A549 (cell line): ENCODE data around the gene APLP2.

ENCODE experiments used
- EP300 ChIP-seq, 2 experiments: fragments of >200 bp; sonication (Bioruptor Twin); formaldehyde crosslinking; IDR thresholded peaks; 2 replicates in 1 of 2; 3 replicates in 1 of 2; pipeline ENCODE4 v1.6.1; 2016 to 2017
- ESRRA ChIP-seq: fragments of 150-350 bp; IDR thresholded peaks from 2 replicates; pipeline ENCODE4 v1.6.1; 2014; ENCODE audit warnings: mild to moderate bottlenecking, low read length, borderline replicate concordance
- RAD21 ChIP-seq, 2 experiments: fragments of >200 bp in 1 of 2; sonication (Bioruptor Twin) in 1 of 2; formaldehyde crosslinking in 1 of 2; IDR thresholded peaks in 1 of 2; conservative IDR thresholded peaks in 1 of 2; 2 replicates in 1 of 2; 3 replicates in 1 of 2; pipeline ENCODE4 v1.6.1; 2012 to 2018; ENCODE audit warnings: inconsistent platforms in 1 of 2
- SMC3 ChIP-seq: fragments of >200 bp; sonication (Bioruptor Twin); formaldehyde crosslinking; IDR thresholded peaks from 3 replicates; pipeline ENCODE4 v1.6.1; 2018; ENCODE audit warnings: inconsistent platforms
- SREBF2 ChIP-seq: fragments of 450-650 bp; IDR thresholded peaks from 2 replicates; pipeline ENCODE4 v1.6.1; 2014; ENCODE audit warnings: mild to moderate bottlenecking, moderate library complexity
- TF ChIP-seq, protein P1 (sequence below): fragments of >200 bp; sonication (Bioruptor Twin); formaldehyde crosslinking; IDR thresholded peaks from 3 replicates; pipeline ENCODE4 v1.5.1; 2016

DNA sequence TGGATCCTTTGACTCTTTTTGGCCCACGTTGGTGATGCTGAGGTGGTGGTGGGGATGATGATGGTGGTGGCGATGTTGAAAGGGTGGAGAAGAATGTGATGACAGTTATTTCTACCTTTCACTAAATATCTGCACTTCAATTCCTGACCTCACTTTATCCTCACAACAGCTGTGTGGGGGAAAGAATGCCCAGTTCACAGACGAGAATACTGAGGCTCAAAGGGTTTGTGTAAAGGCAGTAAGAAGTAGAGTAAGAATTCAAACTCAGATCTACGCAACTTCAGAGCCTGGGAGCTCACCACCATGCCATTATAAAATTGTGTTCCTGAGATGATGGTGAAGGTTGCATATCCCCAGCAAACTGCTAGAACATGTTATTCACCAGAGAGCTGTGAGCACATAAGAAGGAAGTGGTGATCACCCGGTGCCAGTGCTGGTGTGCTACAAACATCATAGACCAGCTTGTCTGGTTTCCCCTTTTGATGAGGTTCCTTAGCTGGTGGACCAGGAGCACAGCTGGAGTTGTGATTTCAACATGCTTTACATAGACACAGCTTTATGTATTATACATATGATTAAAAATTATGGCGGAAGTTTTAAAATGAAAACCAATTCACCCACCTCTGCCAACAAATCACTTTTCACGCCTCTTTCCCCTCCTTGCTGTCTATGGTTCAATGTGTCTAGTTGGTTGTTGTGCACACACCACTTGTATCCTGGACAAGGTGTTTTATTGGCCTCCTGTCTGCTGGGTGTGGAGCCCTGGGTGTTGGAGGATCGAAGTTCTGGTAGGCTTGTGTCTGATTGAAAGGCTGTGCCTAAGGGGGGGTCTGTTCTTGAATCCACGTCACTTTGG, 96.1 kb downstream of the APLP2 start:
- TF ChIP-seq SMC3 = no peak
- no peak for TF ChIP-seq EP300 (IDR thresholded peaks at IDR 0.05)
- TF ChIP-seq, protein P1, sequence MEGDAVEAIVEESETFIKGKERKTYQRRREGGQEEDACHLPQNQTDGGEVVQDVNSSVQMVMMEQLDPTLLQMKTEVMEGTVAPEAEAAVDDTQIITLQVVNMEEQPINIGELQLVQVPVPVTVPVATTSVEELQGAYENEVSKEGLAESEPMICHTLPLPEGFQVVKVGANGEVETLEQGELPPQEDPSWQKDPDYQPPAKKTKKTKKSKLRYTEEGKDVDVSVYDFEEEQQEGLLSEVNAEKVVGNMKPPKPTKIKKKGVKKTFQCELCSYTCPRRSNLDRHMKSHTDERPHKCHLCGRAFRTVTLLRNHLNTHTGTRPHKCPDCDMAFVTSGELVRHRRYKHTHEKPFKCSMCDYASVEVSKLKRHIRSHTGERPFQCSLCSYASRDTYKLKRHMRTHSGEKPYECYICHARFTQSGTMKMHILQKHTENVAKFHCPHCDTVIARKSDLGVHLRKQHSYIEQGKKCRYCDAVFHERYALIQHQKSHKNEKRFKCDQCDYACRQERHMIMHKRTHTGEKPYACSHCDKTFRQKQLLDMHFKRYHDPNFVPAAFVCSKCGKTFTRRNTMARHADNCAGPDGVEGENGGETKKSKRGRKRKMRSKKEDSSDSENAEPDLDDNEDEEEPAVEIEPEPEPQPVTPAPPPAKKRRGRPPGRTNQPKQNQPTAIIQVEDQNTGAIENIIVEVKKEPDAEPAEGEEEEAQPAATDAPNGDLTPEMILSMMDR = no peak
- no peak for TF ChIP-seq RAD21 (conservative IDR thresholded peaks at IDR 0.05 in 1 of 2, IDR thresholded peaks at IDR 0.05 in 1 of 2)
- TF ChIP-seq ESRRA = no peak
- TF ChIP-seq SREBF2 = no peak
